Vagina (tissue), 2 donors: Measurements from ENCODE around the gene SLC39A3. TPM values are rescaled to one million over a fixed set of nuclear protein-coding genes. Genes with fewer than 3 reads are reported as not detected.

Experiments used
- DNase-seq, 2 donors: peaks; one replicate each; pipeline ENCODE4 v3.0.0-alpha.2; 2017; ENCODE audit errors: extremely low spot score in 2 of 2
- H3K27ac ChIP-seq: fragments of 200-600 bp; sonication (generic); one replicate; pipeline ENCODE4 v1.5.1; 2019
- H3K27me3 ChIP-seq: fragments of 200-600 bp; sonication (generic); one replicate; pipeline ENCODE4 v1.5.1; 2019
- H3K36me3 ChIP-seq, 2 donors: fragments of 200-600 bp; sonication (generic); one replicate each; pipeline ENCODE4 v1.5.1; 2017 to 2019
- H3K4me1 ChIP-seq: fragments of 200-600 bp; sonication (generic); one replicate; pipeline ENCODE4 v1.5.1; 2019
- H3K4me3 ChIP-seq, 2 donors: fragments of 200-600 bp; sonication (generic); 1 replicate in 1 of 2; 2 replicates in 1 of 2; pipeline ENCODE4 v1.5.1; 2016 to 2019
- H3K9me3 ChIP-seq: fragments of 200-600 bp; sonication (generic); one replicate; pipeline ENCODE4 v1.5.1; 2019
- CTCF ChIP-seq, 3 experiments: fragments of 450-650 bp in 2 of 3; fragments of 200-600 bp in 1 of 3; sonication (generic) in 1 of 3; IDR thresholded peaks; one replicate each; pipeline ENCODE4 v1.5.1; 2017 to 2019; ENCODE audit warnings: antibody characterized with exemption in 3 of 3, mild to moderate bottlenecking in 2 of 3, moderate library complexity in 2 of 3
- POLR2A ChIP-seq, 2 donors: fragments of 450-650 bp; IDR thresholded peaks; one replicate each; pipeline ENCODE4 v1.6.1; 2017; ENCODE audit warnings: antibody characterized with exemption in 2 of 2, mild to moderate bottlenecking in 2 of 2, moderate library complexity in 2 of 2
- POLR2AphosphoS5 ChIP-seq, 2 donors: sonication (generic); formaldehyde crosslinking; IDR thresholded peaks; one replicate each; pipeline ENCODE4 v1.9.0; 2017; ENCODE audit warnings: antibody characterized with exemption in 2 of 2, mild to moderate bottlenecking in 2 of 2, low read depth in 1 of 2; ENCODE audit not compliant: insufficient read depth in 1 of 2
- intact Hi-C: fragments of 100-400 bp; cut with DNase I; formaldehyde crosslinking; loops from one replicate; pipeline ENCODE4 v1.15.1; 2023
- total RNA-seq: library from RNA; depleted of rRNA; stranded (reverse); fragments of >200 nt; gene quantifications from one replicate; pipeline ENCODE4 v1.2.3, GENCODE V29; 2016

The SLC39A3 gene
- total RNA-seq, 1 donor from 2014 or later = 27.7 TPM

GRCh38 chr19:2779121-2779740, 39.4 kb upstream of the SLC39A3 start:
- H3K27me3 ChIP-seq = no peaks in the 10 kb centered on the region
- peaks cover 55% of the 10 kb centered on the region for H3K4me1 ChIP-seq
- H3K27ac ChIP-seq = no peak overlapping the region

DNA sequence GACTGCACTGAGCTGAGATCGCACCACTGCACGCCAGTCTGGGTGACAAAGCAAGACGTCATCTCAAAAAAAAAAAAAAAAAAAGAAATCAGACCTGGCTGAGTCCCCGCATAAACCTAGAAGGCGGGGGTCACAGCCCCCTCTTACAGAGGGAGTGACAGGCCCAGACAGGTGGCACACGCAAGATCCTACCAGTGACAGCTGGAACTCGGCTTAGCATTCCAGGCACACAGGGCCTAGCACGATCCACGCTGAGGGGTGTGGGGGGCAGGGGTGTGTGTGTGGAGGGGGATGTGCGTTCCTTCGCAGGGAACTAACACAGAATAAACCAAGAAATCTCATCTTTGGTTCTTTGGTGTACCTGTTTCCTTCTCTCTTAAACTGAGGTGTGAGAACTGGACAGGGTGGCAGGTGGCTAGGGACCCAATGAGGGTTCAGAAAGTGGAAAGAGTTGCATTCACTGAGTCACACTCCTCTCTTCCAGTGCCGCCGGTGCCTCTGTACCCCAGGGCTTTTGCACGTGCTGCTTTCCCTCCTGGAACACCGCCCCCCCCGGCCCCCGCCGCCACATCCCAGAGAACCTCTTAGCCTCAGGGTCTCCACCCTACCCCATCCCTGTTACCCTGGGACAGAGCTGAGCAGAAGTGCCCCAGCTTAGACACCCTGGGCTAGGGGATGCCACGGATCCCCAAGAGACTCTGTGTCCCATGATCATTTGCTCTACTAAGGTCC, 38.3 kb upstream of the SLC39A3 start:
- Histone ChIP-seq H3K4me3 (no peak overlapping the region), H3K4me1 (peaks cover 46% of the 10 kb centered on the region), H3K27ac (no peak overlapping the region), H3K36me3 (no peaks in the 10 kb centered on the region), H3K9me3 (no peaks in the 10 kb centered on the region), H3K27me3 (no peaks in the 10 kb centered on the region)
- TF ChIP-seq POLR2A (IDR thresholded peaks at IDR 0.05) (no peak), CTCF (IDR thresholded peaks at IDR 0.05) (no peak), POLR2AphosphoS5 (IDR thresholded peaks at IDR 0.05; ENCODE audit: insufficient read depth in 1 of 2, low read depth in 1 of 2) (no peak)
- no peak for DNase-seq
- intact Hi-C loops = no loop called here

More at GRCh38 chr19:2779121-2779740, 39.4 kb upstream of the SLC39A3 start:
- H3K4me3 ChIP-seq = no peak overlapping the region
- H3K9me3 ChIP-seq = no peaks in the 10 kb centered on the region
- no peak for DNase-seq
- intact Hi-C loops = no loop called here
- TF ChIP-seq CTCF (IDR thresholded peaks at IDR 0.05) = no peak
- TF ChIP-seq POLR2A (IDR thresholded peaks at IDR 0.05) = no peak
- no peak for TF ChIP-seq POLR2AphosphoS5 (IDR thresholded peaks at IDR 0.05; ENCODE audit: insufficient read depth in 1 of 2, low read depth in 1 of 2)
- H3K36me3 ChIP-seq = no peaks in the 10 kb centered on the region

GRCh38 chr19:2775556-2776430, 36.0 kb upstream of the SLC39A3 start:
- Histone ChIP-seq H3K27me3 (no peaks in the 10 kb centered on the region), H3K4me3 (no peak overlapping the region), H3K27ac (peak overlapping the region; percentile 51), H3K36me3 (no peaks in the 10 kb centered on the region), H3K9me3 (no peaks in the 10 kb centered on the region), H3K4me1 (peaks cover 39% of the 10 kb centered on the region)
- TF ChIP-seq POLR2A (IDR thresholded peaks at IDR 0.05) = no peak
- no peak for TF ChIP-seq POLR2AphosphoS5 (IDR thresholded peaks at IDR 0.05; ENCODE audit: insufficient read depth in 1 of 2, low read depth in 1 of 2)
- no peak for TF ChIP-seq CTCF (IDR thresholded peaks at IDR 0.05)
- no peak for DNase-seq
- intact Hi-C loops = no loop called here

GRCh38 chr19:2774953-2775555, 35.2 kb upstream of the SLC39A3 start:
- Histone ChIP-seq H3K27me3 (no peaks in the 10 kb centered on the region), H3K36me3 (no peaks in the 10 kb centered on the region), H3K27ac (no peak overlapping the region), H3K9me3 (no peaks in the 10 kb centered on the region), H3K4me3 (no peak overlapping the region), H3K4me1 (peaks cover 39% of the 10 kb centered on the region)
- no peak for TF ChIP-seq POLR2AphosphoS5 (IDR thresholded peaks at IDR 0.05; ENCODE audit: insufficient read depth in 1 of 2, low read depth in 1 of 2)
- TF ChIP-seq CTCF (IDR thresholded peaks at IDR 0.05) = no peak
- TF ChIP-seq POLR2A (IDR thresholded peaks at IDR 0.05) = no peak
- intact Hi-C loops = no loop called here
- DNase-seq = no peak
